Small intestine (tissue), 7 donors: ENCODE measurements around the gene MEIS2. TPM values are rescaled to one million over a fixed set of nuclear protein-coding genes. Genes with fewer than 3 reads are reported as not detected.

Experiments used
- DNase-seq, 2 donors: peaks; one replicate each; pipeline versions ENCODE4 v3.0.0 to v3.0.0-alpha.2; 2013
- FAIRE-seq: peaks from 2 replicates; lab custom pipeline; 2012; peaks lifted over from hg19 to GRCh38; lab: Jason Lieb, UNC
- H3K27ac ChIP-seq, 3 donors: one replicate each; pipeline ENCODE4 v1.5.1; 2013; ENCODE audit warnings: low read length in 2 of 3, mild to moderate bottlenecking in 2 of 3, control low read depth in 1 of 3, inconsistent platforms in 1 of 3, low read depth in 1 of 3, moderate library complexity in 1 of 3
- H3K27me3 ChIP-seq, 3 donors: one replicate each; pipeline ENCODE4 v1.6.1; 2013; ENCODE audit warnings: low read length in 3 of 3, inconsistent platforms in 1 of 3; ENCODE audit not compliant: control insufficient read depth in 3 of 3, insufficient read depth in 3 of 3
- H3K36me3 ChIP-seq, 3 donors: one replicate each; pipeline ENCODE4 v1.6.1; 2013; ENCODE audit warnings: low read length in 3 of 3, inconsistent platforms in 1 of 3, low read depth in 1 of 3, mild to moderate bottlenecking in 1 of 3, moderate library complexity in 1 of 3; ENCODE audit not compliant: control insufficient read depth in 3 of 3, insufficient read depth in 2 of 3
- H3K4me1 ChIP-seq, 3 donors: one replicate each; pipeline ENCODE4 v1.6.1; 2013; ENCODE audit warnings: low read length in 2 of 3, inconsistent platforms in 1 of 3, low read depth in 1 of 3, mild to moderate bottlenecking in 1 of 3, moderate library complexity in 1 of 3; ENCODE audit not compliant: control insufficient read depth in 3 of 3, insufficient read depth in 2 of 3
- H3K4me3 ChIP-seq, 3 donors: one replicate each; pipeline ENCODE4 v1.5.1; 2013; ENCODE audit warnings: low read length in 3 of 3, control low read depth in 1 of 3, inconsistent platforms in 1 of 3, low read depth in 1 of 3, mild to moderate bottlenecking in 1 of 3, moderate library complexity in 1 of 3
- H3K9me3 ChIP-seq, 2 donors: one replicate each; pipeline ENCODE4 v1.6.1; 2013; ENCODE audit warnings: low read depth in 1 of 2, low read length in 1 of 2; ENCODE audit not compliant: control insufficient read depth in 2 of 2, insufficient read depth in 1 of 2
- WGBS, 3 donors: extraction: QIAGEN DNeasy Blood & Tissue Kit; methylation state at CpG; one replicate each; pipeline ENCODE4 v1.1.7; 2013; 5-methylcytosine and 5-hydroxymethylcytosine counted together
- polyA plus RNA-seq, 4 donors: library from polyadenylated mRNA; stranded (reverse) in 3 of 4; unstranded in 1 of 4; fragments of 200-250 nt in 3 of 4; fragments of 120-200 nt in 1 of 4; gene quantifications; one replicate each; pipeline versions ENCODE4 v1.2.1 to v1.2.3, GENCODE V29; 2013
- donor health status: healthy with polysubstance abuse.
- donor health status: control.
- donor health status: control.
- donor health status: Bipolar disorder and iron deficiency.
- donor health status: healthy.

Gene MEIS2
- polyA plus RNA-seq, 4 donors = 5.4 to 13.2 (median 10.2) TPM

DNA sequence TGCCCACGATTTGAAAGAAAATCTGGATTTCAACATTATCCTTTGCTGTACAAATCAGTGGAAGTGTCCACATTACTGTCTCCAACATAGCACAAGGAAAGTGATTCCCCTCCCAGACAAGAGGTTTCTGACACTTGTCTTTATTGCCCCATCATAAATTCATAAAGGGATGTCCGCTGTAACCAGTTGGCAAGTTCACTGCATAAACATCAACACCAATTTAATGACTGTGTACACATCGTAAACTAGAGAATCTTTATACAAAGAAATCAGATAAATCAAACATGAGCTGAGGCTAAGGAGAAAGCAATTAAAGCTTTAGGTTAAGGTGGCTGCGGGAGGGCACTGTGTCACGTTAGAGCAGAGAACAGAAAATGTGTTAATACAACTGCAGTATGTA is 129.8 kb downstream of the MEIS2 start:
- peak; percentile 45 to 49 for DNase-seq
- no peak for FAIRE-seq
- Histone ChIP-seq H3K9me3 (no peaks in the 10 kb centered on the region), H3K4me3 (no peak overlapping the region), H3K27me3 (peaks cover 0 to 4% (median 0%) of the 10 kb centered on the region in 3 donors), H3K27ac (no peak overlapping the region), H3K36me3 (no peaks in the 10 kb centered on the region), H3K4me1 (no peaks in the 10 kb centered on the region)
- WGBS, 3 donors = 24 to 61% (median 46%) methylated on average over 5 of the region's 5 CpGs

DNA sequence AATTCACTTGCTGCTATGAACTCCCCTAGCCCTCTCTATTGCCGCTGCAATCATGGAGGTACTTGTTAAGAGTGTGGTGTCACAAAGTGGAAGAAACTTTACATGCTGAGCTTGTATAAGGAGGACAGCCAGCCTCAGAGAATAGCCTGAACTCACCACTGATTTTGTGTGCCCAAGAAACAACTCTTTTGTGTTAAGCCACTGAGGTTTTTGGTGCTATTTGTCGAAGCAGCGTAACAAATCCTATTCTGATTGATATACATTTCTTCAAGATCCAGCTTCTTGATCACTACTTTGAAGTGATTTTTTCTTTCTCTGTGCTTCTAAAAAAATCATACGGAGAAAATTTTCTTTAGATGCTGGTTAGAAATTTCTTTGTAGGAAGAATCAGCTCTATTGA is 132.4 kb downstream of the MEIS2 start:
- Histone ChIP-seq H3K4me1 (no peaks in the 10 kb centered on the region), H3K27me3 (peaks cover 0 to 4% (median 0%) of the 10 kb centered on the region in 3 donors), H3K27ac (no peak overlapping the region), H3K4me3 (no peak overlapping the region), H3K9me3 (no peaks in the 10 kb centered on the region), H3K36me3 (no peaks in the 10 kb centered on the region)
- DNase-seq (no peak), FAIRE-seq (no peak)
- 95 to 99% (median 98%) methylated on average over 4 of the region's 4 CpGs for WGBS, 3 donors

DNA sequence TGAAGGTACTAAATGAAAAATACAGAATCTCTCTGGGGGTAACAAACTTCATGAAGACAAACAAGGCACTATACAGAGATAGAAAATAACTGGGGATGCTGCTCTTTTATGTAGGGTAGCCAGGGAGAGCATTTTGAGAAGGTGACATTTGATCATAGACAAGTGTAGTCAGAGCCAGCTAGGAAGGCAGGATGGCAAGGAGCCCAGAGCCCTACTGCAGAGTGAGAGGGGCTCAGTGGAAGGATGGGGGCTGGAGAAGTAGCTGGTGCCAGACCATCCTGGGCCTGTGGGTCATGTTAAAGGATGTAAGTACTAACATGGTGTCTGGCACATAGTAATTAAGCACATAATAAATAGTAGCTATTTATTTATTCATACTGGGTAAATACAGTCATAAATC is 133.6 kb downstream of the MEIS2 start:
- Histone ChIP-seq H3K9me3 (no peaks in the 10 kb centered on the region), H3K27ac (no peak overlapping the region), H3K36me3 (no peaks in the 10 kb centered on the region), H3K4me1 (no peaks in the 10 kb centered on the region), H3K4me3 (no peak overlapping the region), H3K27me3 (peaks cover 0 to 4% (median 0%) of the 10 kb centered on the region in 3 donors)
- DNase-seq (no peak), FAIRE-seq (no peak)

DNA sequence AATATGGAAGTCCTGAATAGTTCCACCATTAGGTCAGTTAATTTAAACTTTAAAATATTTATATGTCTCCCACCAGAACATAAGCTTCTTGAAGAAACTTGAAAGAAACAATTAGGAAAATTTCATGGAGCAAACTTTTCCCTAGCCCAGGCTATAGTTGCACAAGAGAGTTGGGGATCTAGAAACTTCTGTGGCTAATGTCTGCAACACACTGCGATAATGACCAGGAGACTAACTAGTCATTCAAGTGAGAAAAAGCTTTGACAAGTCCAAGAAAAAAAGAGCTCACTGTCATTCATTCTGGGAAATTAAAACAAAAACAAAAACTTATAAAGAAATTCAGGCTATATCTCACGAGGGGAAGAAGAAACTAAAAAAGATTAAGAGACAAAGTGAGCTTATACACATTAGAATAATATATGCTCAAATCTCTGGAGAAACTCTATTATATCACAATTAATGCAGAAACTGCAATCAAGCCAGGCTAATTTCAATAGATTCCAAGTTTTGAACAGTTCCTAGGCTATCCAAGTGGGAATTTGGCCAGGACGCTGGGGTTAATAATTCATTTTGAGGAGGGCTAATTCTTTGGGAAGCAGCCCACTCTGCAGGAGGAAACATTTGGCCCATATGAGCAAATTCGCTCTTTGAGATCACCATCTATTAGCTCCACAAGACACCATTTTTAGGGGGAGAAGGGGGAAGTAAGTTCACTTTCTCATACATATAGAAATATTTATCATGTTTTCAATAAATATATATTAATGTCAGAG is 134.6 kb downstream of the MEIS2 start:
- DNase-seq = no peak
- WGBS, 3 donors = 72 to 87% (median 83%) methylated on average over 4 of the region's 4 CpGs
- Histone ChIP-seq H3K27me3 (peaks cover 0 to 4% (median 0%) of the 10 kb centered on the region in 3 donors), H3K9me3 (no peaks in the 10 kb centered on the region), H3K4me3 (no peak overlapping the region), H3K4me1 (no peaks in the 10 kb centered on the region), H3K36me3 (no peaks in the 10 kb centered on the region), H3K27ac (no peak overlapping the region)
- FAIRE-seq = no peak

DNA sequence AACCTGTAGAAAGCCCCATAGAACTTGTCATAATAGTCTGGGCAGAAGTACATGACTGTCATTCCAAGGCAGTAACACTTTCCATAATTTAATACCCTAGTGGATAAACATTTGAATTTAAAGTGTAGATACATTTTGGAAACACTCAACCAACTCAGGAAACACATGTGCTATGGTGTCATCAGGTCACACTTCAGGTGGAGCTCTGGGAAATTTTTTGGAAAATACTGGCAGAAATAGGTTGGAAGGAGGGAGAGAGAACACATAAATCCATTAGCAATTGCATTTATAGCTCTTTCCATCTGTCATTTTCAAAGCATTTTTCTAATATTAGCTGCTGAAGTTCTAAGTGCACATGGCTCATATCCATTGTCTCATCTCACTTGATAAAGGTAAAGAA is 135.7 kb downstream of the MEIS2 start:
- Histone ChIP-seq H3K27ac (no peak overlapping the region), H3K27me3 (peaks cover 0 to 4% (median 0%) of the 10 kb centered on the region in 3 donors), H3K4me1 (no peaks in the 10 kb centered on the region), H3K9me3 (no peaks in the 10 kb centered on the region), H3K4me3 (no peak overlapping the region), H3K36me3 (no peaks in the 10 kb centered on the region)
- DNase-seq (no peak), FAIRE-seq (no peak)

DNA sequence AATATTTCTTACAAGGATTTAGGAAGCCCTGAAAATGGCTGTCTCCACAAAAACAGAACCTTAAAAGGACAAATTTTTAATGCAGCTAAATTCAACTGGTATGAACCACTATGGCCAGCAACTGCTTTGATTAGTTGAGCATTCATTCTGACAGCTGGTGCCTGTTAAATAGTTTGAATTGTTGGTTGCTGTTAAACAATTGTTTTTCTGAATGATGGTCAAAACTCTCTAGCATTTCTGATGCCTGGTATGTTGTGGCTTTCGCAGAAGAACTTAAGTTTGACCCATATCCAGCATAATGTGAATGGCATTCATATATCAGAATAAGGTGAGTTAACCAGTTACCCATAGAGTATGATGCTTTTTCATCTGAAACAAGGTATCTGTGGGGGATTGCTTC is 138.4 kb downstream of the MEIS2 start:
- FAIRE-seq = no peak

DNA sequence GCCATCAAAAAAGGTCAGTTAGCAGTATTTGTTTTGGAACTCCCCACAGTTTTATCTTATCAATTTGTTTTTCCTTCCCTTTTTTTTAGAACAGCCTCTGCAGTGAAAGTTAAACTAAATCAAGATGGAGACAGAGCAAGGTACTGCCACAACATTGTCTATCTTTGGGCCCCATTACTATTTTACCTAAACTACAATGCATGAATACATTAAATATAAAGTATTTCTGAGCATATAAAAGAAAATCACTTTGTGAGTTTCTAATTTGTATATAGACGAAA is 139.5 kb downstream of the MEIS2 start:
- no peak for FAIRE-seq
- WGBS, 3 donors = 73 to 89% (median 84%) methylated on average over 1 of the region's 1 CpG

More for the DNA sequence above, 138.4 kb downstream of the MEIS2 start:
- Histone ChIP-seq H3K27ac (no peak overlapping the region), H3K9me3 (no peaks in the 10 kb centered on the region), H3K27me3 (no peaks in the 10 kb centered on the region), H3K4me1 (no peaks in the 10 kb centered on the region), H3K4me3 (no peak overlapping the region), H3K36me3 (no peaks in the 10 kb centered on the region)
- 79 to 97% (median 95%) methylated on average over 1 of the region's 1 CpG for WGBS, 3 donors
- DNase-seq = no peak

DNA sequence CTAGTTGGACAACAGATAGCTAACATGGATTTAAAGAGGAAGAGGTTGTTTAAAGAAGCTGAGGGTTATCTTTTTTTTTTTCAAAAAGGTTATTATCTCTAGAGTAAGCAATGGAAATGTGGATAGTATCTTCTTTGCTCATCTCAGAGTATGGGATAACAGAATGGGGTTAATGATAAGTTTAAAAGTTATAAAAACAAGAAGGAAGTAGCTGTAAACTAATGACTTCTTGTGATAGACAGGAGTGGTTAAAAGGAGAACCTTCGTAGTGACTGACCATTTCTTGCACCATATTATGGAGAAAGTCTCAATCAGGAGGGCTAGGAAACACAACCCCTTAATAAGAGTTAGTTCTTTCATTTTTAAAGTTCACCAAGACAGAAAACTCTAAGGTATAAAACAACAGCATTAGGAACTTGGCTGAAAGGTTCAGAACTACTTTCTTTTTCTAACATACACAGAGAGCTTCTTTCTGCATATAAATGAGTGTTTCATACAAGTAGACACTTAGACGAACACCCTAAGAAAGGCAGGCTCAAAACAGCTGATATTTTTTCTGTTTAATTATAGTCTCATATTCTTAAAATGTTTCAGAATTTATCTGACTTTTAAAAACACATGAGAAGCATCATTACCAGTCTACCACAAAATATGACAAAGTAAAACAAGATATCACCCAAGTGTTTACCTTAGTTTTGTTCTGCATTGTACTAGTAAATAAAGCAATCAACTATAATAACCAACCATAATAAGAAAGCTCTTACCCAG is 140.0 kb downstream of the MEIS2 start:
- Histone ChIP-seq H3K36me3 (no peaks in the 10 kb centered on the region), H3K27ac (peak overlapping the region in 1 of 3 donors; percentile 33), H3K4me3 (no peak overlapping the region), H3K27me3 (no peaks in the 10 kb centered on the region), H3K9me3 (no peaks in the 10 kb centered on the region), H3K4me1 (no peaks in the 10 kb centered on the region)
- DNase-seq (peak in 1 of 2 donors; percentile 21), FAIRE-seq (no peak)
- 9 to 25% (median 10%) methylated on average over 2 of the region's 2 CpGs for WGBS, 3 donors

More for the DNA sequence above, 139.5 kb downstream of the MEIS2 start:
- H3K27ac ChIP-seq = no peak overlapping the region
- no peaks in the 10 kb centered on the region for H3K36me3 ChIP-seq
- no peaks in the 10 kb centered on the region for H3K27me3 ChIP-seq
- no peak overlapping the region for H3K4me3 ChIP-seq
- no peaks in the 10 kb centered on the region for H3K4me1 ChIP-seq
- no peaks in the 10 kb centered on the region for H3K9me3 ChIP-seq
- DNase-seq = no peak
